ENCODE results near the gene B4GALNT4.
A peak's percentile ranks its signal among the peaks of the same experiment; 100 is the strongest.
"Not testable (repeated sequence)": the region's sequence is repeated elsewhere in the genome, so short reads cannot be mapped to it uniquely, and the experiment has no call there.

B4GALNT4 gene

DNA sequence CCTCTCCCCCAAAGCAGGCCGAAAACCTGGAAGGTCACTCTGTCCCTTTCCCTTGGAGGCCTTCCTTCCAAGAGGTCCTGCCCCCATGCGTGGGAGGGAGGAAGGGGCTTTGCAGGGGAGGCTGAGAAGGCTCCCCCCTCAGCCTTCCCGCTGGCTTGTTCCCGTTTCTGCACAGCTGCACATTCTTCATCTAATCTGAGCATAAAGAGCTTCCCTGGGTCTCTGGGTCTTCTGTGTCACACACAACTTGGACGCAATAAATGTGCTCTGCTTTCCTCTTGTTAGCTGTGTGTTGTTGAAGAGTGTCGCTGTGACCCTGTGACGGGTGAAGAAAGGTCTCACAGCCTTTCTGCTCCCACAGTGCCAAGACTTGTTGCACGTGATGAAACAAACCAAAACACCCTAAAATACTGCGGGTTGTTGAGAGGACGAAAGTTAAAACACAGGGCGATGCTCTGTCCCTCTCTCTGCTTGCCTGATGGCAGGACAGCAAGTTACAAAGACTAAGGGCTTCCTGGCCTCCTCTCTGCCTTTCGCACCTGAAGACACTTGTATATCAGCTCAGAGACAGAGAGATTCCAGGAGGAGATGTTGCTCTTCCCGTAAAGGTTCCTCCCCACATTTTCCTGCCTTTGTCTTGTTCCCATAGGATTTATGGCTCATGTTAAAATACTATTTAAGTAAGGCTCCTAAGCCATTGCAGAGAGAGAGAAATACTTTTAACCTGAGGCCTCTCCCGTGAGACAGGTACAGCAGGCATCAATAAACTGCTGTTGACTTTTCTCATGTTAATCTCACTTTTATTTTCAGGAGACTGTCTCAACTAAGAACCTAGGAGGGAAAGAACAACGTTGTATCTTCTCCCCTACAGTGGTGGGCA, 33.3 kb upstream of the B4GALNT4 start:
- DNase-seq, result no peak

DNA sequence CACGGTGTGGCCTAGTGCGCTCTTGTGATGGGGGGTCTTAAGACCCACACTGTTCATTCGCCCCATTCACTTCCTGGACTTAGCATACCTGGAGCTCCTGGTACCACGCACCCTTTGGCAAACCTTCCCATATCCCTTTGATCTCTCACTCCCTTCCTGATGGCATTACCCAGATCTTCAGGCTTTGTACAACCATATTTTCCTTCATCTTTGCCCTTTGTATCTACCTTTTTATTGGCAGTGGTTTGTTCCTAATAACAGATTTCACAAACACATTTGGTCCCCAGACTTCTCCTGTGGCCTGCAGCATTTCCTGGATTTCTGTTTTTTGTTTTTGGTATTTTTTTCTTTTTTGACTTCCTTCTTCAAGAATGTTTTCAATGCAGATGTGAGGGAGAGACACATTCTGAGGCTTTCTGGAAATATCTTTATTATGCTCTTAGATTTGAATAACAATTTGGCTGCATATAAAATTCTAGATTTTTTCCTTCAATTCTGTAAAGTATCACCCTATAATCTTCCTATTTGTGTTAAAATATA, 32.6 kb upstream of the B4GALNT4 start:
- DNase-seq, result no peak

DNA sequence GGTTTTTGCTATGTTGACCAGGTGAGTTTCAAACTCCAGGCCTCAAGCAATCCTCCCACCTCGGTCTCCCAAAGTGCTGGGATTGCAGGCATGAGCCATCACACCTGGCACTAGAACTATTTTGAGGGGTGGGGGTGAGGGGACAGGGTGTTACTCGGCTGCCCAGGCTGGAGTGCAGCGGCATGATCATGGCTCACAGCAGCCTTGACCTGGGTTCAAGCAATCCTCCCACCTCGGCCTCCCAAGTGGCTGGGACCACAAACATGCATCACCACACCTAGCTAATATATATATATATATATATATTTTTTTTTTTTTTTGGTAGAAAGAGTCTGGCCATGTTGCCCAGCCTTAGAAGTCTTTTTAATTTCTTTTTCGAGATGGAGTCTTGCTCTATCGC, 31.6 kb upstream of the B4GALNT4 start:
- no peak for DNase-seq

DNA sequence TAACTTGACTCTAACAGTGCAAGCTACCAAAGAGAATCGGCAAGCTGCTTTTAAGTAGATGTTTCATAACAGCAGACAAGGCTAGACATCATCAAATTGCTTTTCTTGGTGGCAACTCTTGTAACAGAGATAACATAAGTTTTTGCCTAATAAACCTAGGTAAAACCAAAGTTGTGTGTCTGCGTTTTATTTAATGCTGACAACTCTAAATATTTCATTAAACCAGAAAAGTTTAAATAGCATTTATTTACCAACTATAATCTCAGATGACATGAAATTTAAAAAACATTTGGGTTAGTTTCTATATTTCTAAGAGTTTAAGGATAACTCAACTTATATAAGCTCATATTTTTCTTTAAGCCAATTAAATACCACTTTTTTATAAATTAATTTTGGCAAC, 29.3 kb upstream of the B4GALNT4 start:
- no peak for DNase-seq

DNA sequence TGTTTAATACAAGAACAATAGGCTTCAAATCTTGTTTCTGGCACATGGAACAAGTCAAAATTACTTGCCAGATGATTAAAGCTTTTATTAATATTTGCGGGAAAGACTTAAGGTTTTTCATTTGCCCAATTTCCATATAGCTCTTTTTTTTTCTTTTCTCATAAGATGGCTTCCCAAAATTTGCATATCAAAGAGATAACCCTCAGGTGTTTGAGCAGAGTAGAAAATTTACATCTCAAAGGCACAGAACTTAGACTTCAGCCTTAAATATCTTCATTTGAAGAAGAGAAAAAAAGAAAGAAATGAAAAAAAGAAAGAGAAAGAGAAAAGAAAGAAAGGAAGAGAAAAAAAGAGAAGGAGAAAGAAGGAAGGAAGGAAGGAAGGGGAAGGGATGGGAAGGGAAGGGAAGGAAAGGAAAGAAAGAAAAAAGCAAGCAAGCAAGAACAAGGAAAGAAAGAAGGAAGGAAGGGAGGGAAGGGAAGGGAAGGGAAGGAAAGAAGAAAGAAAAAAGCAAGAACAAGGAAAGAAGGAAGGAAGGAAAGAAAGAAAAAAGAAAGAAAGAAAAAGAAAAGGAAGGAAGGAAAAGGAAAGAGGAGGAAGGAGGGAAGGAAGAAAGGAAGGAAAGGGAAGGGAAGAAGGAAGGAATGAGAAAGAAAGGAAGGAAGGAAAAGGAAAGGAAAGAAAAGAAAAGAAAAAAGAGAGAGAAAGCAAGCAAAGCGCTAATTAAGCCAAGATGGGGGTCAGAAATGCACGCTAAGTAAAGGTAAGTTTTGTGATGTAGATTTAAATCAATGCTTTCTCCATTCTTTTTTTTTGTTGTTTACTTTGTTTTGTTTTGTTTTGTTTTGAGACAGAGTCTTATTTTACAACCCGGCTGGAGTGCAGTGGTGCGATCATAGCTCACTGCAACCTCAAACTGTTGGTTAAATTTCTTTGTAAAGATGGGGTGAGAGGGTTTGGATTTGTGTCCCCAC, 28.5 kb upstream of the B4GALNT4 start:
- no peak for DNase-seq

DNA sequence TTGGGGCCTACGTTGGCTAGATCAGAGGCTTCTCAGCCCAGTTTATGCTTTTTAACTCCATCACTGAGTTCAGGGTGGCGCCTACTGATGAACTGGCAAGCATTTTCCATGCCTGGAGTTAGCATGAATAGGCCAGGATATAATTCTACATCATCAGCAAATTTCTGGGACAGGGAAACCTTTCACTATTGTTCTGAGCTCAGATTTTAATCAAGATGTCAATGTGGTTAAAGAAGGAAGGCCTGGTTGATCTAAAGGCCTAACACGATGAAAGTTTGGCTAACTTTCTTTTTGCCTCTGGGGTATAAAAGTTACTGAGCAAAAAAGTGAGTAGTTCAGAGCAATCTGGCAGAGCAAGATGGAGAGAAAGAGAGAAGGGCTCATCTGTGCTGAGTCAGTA, 27.0 kb upstream of the B4GALNT4 start:
- DNase-seq, result no peak

DNA sequence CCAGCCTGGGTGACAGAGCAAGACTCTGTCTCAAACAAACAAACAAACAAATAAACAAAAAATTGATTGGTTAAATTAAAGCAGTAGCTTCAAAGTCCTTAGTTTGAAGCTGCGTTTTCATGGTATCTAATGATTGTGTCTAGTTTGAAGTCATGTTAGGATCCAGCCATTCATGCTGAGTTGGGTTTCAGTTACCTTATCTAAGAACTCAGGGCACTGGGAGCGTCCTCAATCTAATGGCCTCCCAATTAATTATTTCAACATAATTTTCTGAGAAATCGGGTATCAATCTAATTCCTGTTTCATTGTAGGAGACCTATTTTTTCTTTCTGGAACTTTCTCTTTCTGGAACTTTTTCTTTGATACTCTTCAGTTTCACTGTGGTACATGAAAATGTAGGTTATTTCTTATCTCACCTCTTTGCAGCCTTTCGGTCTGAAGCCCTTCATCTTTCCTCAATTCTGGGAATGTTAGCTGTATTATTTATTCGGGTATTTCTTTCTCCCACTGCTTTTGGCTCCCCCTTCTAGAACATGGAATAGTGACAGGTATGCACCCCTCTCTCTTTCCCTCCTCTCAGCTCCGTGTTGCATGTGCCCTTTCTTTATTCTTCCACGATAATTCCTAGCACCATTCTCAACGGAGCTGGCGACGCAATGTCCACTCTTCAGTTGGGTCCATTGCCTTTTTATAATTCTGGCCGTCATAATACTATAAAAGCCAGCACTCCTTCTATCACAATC, 24.3 kb upstream of the B4GALNT4 start:
- no peak for DNase-seq

DNA sequence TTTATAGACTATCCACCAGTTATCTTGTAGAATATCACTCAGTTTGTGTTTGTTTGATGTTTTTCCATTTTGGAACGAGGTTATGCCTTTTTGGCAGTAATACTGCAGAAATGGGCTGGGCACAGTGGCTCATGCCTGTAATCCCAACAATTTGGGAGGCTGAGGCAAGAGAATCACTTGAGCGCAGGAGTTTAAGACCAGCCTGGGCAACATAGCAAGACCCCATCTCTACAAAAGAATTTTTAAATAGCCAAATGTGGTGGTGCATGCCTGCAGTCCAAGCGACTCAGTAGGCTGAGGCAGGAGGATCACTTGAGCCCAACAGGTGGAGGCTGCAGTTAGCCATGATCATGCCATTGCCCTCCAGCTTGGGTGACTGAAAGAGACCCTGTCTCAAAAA, 22.8 kb upstream of the B4GALNT4 start:
- no peak for DNase-seq

DNA sequence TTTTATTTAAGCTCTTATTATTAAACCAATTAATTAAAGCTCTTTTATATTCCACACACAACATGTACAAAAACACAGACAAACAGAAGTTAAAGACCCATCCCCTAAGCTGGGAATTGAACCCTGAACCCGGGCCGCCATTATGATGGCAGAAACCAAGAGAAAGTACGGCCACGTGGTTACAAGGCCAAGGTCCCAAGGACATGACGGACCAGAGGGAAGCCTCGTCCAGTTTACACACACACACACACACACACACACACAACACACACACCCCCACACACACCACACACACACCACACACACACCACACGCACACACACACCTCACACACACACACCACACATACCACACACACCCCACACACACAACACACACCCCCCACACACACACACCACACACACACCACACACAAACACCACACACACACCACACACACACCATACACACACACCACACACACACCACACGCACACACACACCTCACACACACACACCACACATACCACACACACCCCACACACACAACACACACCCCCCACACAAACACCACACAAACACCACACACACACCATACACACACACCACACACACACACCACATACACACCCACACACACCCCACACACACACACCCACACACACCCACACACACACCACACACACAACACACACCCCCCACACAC, 19.9 kb upstream of the B4GALNT4 start:
- not testable (repeated sequence) for DNase-seq

DNA sequence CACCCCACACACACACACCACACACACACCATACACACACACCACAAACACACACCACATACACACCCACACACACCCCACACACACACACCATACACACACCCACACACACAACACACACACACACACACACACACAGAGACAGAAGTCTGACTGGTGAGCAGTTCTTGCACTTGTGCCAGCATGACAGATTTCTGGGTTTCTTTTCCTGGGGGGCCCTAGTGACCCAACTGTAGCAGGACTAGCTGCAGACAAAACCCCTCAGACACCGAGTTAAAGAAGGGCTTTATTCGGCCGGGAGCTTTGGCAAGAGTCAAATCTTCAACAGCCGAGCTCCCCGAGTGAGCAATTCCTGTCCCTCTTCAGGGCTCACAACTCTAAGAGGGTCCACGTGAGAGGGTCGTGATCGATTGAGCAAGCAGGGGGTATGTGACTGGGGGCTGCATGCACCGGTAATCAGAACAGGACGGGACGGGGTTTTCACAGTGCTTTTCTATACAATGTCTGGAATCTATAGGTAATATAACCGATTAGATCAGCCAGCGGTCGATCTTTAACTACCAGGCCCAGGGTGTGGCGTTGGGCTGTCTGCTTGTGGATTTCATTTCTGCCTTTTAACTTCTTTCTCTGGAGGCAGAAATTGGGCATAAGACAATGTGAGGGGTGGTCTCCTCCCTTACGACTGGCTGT, 19.1 kb upstream of the B4GALNT4 start:
- DNase-seq, result not testable (repeated sequence)

DNA sequence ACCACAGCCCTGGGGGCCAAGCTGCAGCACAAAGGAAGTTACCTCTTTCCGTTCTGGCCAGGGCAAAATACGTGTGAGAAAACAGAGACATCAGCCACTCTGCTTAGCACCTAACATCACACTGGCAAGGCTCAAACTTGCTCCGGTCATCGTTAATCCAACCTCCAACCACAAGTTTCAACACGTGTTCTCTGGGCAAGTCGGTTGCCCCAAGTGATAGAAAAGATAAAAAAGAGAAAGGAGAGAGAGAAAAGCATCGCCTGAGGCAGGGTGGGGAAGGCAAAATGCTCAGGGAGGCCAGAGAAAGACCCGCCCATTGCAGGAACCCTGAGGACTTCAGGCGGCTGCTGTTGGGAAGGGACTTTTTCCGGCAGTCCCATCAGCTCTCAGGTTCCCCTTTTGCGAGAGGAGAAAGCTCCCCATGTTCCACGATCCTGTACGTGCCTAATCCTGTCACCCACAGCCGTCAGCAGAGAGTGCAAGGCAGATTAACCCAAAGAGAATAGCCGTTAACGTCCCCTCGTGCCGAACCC, 18.5 kb upstream of the B4GALNT4 start:
- peak; percentile 28 for DNase-seq

DNA sequence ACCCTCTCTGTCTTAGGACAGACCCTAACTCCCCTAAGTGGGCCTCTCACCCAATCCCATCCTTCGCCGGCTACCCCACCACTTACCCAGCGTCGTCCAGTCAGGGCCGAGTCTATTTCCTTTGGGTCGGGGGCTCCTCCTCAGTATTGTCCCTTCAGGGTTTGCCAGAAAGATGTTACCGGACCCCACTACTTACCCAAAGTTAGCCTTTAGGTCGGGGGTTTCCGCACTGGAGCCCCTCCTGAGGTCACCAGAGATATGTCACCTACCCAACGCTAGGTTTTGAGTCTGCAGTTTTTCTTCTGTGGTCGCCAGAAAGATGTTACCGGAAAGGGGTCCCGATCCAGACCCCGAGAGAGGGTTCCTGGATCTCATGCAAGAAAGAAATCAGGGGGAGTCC, 17.9 kb upstream of the B4GALNT4 start:
- no peak for DNase-seq

DNA sequence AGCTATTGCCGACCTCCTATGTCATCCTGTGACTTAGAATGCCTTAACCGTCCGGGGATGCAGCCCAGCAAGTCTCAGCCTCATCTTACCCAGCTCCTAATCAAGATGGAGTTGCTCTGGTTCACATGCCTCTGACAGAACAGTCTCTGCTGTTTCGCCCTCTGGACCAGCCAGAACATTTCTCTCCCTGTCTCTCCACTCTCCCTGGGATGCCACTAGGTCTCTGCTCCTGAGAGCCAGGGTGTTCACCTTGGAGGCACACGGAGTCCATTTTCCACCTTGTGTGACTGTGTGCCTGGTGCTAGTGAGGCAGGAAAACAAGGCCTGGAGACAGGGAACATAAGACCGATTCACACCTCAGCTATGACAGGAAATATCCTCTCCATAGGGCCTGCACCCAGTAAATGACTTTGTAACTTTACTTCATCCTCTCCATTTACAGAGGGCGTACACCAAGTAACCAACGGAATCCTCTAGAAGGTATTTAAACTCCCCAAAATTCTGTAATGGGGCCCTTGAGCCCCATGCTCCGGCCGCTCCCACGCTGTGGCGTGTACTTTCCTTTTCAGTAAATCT, 16.8 kb upstream of the B4GALNT4 start:
- no peak for DNase-seq

DNA sequence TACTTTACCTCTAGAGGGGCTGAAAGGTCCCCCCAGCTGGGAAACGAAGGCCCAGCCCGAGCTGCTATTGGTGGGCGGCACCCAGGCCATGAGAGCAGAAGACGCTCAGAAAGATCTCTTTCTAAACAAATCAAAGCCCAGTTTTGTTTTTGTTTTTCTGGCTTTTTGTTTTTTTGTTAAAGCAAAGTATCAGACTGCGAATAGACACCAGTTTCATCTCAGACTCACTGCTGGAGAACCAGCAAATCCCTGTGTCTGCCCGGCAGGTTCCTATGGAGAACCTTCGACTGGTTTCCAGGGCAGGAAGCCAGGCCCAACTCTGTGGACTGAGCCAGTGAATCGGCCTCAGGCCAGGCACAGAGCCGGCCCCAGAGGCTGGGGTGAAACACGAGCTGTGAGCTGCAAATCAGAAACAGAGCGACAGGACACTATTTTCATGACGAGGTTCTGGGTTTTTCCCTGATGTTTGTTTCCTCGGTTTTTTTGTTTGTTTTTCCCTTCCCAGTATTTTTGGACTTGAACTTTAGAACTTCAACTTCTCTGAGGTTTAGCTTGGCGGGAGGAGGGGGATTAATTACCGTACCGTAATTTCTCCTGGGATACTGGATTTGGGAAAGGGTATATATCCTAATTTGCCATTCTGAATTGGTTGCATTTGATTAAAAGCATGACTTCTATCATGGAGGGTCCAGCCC, 16.0 kb upstream of the B4GALNT4 start:
- DNase-seq, result no peak

DNA sequence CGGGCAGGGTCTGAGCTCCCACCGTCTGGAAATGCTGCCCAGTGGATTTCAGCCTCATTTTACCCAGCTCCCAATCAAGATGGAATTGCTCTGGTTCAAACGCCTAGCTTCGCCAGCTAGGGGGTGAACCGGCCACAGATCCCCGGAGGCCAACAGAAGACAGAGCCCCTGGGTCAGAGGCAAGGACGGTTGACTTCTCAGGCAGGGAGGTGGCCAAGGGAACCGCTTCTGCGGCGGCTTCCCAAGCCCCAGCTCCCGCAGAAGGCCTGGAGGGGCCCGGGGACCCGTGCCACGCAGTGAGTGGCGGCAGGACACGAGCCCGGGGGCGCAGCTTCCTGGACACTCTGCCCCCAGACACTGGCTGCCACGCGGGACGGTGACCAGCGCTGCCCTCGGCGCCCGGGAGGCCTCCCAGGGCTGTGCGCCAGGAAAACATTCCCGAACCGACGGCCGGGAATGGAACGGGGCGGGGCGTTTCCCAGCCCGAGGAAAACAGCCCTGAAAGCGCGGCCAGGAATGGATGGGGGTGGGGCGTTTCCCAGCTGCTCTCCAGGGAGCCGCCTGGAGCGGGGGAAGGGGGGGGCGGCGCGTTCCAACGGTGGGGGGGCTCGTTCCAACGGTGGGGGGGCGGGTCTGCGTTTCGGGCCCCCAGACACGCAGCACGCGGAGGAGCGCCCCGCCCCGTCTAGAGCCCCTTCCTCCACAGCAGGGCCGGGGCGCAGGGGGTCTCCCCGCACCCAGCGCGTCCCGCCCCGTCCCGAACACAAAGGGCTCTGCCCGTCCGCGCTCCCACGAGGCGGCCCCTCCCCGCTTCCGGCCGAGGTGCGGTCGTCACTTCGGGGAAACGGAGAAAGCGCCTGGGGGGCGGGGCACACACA, 13.5 kb upstream of the B4GALNT4 start:
- peak; percentile 85 for DNase-seq

DNA sequence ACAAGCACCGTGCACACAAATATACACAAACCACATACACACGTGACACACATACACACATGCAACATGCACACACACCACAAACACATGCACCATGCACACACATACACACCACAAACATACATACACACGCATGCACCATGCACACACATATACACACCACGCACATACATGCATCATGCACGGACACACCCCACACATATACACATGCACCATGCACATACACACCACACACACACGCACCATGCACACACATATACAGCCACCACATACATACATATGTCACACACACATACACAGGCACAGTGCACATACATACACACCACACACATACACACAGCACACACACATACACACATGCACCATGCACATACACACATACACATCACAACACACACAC, 12.7 kb upstream of the B4GALNT4 start:
- no peak for DNase-seq

DNA sequence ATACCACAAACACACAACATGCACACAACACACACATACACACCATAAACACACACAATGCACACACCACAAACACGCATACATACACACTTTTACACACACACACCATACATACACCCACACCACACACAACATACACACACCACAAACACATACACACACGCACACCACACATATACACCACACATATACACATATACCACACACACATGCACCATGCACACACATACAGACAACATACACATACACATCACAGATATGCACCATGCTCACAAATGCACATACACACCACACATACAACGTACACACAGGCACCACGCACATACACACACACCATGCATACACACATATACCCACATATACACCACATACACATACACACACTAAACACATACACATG, 11.7 kb upstream of the B4GALNT4 start:
- no peak for DNase-seq

DNA sequence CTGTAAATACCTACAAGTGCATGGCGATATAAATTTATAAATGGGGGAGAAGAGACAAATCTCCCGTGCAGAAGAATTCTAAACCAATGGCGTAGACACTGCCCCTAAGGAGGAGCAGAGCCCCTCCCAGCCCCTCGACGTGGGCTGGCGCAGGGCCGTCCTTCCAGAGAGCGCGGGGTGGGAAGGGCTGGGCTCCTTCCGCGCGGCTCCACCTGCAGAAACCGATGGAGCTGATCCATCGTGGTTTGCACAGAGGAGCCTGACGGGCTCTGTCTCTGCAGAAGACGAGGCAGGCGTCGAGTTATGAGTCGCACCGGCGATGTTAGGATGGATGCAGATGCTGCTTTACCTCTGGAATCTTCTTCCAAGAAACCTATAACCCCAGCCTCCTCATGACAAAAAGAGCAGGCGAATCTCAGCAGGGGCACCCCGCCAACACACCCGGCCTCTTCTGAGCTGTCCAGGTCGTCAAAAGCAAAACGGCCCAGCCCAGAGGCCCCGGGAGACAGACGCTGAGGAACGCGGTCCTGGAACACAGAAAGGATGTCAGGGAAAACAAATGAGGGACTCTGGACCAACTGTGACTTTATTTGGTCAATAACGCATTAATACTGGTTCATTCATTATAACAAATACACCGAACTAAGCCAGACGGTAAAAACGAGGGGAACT, 11.0 kb upstream of the B4GALNT4 start:
- DNase-seq, result no peak
